GM18858 (cell line): ENCODE results near the gene PCNT.

Experiments used
- ATAC-seq: cut with Tn5 transposase; IDR thresholded peaks from one replicate; pipeline ENCODE4 v1.9.1; 2021; ENCODE audit not compliant: unreplicated experiment

The PCNT gene

DNA sequence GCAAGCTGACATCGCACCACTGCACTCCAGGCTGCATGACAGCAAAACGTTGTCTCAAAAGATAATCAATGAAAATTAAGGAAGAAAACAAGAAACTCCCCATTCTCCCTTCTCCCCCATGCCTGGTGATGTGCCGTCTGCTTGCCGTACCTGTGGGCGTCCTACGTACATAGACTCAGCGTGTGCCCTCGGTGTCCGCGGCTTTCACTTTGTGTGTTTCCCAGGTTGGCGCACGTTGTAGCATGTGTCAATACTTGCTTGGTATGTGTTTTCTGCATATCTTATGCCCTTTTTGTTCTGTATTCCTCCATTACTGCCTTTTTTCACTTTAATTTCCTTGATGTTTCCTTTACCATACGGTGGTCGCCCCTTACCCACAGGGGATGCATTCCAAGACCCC, 53.8 kb downstream of the PCNT start:
- ATAC-seq: no peak

DNA sequence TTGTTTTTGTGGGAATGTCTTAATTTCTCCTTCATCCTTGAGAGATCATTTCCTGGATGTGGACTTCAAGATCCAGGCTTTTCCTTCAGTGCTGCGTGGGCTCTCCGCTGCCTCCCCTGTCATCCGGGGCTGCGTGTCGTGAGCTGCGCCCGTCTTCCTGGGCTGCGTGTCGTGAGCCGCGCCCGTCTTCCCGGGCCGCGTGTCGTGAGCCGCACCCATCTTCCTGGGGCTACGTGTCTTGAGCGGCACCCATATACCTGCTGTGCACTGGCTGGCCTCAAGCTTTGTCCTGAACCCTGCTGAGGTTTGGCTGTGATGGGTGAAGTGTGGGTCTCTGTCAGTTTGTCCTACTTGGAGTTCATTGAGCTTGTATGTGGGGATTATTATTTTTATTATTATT, 55.1 kb downstream of the PCNT start:
- ATAC-seq: no peak

DNA sequence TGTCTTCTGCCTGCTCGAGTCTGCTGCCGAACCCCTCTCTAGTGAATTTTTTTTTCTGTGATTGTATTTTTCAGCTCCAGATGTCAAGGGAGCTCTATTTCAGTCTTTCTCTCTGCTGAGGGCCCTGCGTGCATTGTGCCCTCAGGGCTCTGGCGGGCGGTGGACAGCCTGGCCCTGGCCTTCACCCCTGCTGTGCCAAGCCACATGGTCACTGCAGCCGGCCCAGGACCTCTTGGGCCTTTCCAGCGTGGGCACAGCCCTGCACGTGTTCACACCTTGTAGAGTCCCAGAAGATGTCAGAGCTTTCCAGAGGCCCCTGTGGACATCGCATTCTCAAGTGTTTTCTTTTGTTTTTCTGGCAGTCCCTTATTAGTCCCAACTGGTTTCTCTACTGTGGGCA, 55.7 kb downstream of the PCNT start:
- no peak for ATAC-seq

DNA sequence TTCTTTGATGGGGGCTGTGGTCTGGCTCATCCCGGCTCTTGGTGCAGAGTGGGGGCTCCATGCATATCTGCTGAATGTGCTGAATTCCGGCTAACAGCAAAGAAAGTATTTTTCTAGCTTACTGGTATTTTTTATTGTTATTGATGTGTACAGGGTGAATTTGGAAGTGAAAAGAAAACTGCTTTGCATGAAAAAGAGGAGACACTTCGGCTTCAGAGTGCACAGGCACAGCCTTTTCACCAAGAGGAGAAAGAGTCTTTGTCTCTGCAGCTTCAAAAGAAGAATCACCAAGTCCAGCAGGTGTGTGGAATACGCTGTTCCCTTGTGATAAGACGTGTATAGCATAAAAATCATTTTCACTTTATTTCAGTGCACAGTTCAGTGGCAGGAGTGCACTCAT, 57.6 kb downstream of the PCNT start:
- no peak for ATAC-seq

DNA sequence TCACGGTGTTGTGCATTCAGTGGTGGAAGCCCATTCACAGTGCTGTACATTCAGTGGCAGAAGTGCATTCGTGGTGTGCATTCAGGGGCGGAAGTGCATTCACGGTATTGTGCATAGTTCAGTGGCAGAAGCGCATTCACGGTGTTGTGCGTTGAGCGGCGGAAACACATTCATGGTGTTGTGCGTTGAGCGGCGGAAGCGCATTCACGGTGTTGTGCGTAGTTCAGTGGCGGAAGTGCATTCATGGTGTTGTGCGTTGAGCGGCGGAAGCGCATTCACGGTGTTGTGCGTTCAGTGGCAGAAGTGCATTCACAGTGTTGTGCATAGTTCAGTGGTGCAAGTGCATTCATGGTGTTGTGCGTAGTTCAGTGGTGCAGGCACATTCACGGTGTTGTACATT, 60.6 kb downstream of the PCNT start:
- no peak for ATAC-seq

DNA sequence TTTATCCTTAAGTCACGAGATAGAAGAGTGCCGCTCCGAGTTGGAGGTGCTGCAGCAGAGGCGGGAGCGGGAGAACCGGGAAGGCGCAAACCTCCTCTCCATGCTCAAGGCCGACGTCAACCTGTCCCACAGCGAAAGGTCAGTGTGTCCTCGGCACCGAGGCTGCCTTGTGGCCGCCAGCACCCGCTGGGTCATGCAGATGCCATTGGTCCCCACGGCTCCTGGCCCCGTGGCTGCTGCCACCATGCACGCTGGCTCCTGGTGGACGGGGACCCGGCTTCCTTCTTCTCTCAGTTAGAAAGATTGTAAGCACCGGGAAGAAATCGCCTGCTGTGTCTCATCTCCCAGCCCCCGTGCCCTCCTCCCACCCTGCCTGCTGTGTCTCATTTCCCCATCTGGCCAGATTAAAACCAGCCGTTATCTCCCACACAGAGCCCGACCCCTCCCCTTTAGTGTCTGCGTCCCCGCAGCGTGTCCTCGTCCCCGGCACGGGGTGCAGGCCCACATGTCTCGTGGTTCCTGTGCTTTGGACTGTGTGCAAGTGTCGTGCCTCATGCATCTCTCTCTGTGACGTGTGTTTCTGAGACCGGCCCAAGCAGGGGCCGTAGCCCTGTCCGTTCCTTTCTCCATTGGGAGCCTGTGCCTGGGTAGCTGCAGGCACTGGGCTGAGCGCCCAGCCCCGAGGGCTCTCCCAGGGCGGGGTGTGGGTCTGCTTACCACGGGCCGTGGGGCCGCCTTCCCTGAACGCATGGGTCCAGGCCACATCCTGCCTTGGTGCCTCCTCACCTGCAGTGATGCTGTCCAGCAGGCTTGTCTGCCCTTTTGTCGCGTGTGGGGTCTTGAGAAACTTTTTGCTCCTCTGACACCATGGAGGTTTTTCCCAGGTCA, 62.1 kb downstream of the PCNT start:
- no peak for ATAC-seq

DNA sequence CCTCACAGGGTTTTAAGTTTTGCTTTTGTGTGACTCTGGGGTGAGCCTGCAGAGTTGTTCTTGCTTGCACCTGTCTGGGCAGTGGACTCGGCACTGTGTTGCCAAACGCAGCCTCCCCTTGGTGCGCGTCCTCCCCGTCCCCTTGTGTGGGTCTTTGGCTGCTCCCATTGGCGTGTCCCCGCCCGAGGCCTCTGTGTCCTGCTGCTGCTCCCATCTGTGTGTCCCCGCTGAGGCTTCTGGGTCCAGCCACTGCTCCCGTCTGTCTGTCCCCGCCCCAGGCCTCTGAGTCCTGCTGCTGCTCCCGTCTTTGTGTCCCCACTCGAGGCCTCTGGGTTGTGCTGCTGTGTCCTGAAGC, 62.8 kb downstream of the PCNT start:
- ATAC-seq: no peak

DNA sequence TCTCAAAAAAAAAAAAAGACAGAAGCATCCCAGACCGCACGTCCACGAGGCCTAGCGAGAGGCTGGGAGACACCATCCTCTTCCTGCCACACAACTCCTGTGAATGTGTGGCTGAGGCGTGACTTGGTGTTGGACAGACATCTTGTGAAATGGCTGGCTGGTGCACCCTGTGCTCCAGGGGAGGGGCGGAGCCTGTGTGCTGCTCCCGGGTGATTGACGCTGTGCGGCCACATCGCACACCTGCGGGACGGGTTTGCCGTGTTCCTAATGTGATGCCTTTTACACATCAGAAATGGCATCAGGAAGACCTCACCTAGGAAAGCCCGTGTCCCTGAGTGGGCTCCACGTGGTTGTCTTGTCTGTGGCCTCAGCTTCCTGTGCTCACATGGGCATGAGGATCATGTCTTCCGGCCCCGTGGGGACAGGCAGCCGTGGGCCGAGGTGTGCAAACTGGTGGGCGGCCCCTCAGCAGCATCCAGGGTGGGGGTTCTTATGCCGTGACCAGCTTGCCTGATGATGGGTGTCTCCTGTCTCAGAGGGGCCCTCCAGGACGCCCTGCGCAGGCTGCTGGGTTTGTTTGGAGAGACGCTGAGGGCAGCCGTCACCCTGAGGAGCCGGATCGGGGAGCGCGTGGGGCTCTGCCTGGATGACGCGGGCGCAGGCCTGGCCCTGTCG, 64.4 kb downstream of the PCNT start:
- ATAC-seq: no peak

DNA sequence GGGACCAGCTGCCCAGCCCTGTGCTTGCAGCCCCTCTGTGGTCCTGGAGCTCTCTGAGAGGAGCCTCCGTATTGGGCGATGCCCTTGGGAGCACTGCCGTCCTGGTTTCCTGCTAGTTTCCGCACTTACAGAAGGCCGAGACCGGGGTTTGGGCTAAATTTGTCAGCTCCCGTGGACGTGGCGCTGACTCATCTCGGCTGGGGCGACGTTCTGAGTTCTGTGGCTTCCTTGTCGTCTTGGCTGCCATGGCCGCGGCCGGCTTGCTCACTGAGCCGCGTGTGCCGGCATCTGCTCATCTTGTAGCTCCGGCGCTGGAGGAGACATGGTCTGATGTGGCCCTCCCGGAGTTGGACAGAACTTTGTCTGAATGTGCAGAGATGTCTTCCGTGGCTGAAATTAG, 64.9 kb downstream of the PCNT start:
- no peak for ATAC-seq

DNA sequence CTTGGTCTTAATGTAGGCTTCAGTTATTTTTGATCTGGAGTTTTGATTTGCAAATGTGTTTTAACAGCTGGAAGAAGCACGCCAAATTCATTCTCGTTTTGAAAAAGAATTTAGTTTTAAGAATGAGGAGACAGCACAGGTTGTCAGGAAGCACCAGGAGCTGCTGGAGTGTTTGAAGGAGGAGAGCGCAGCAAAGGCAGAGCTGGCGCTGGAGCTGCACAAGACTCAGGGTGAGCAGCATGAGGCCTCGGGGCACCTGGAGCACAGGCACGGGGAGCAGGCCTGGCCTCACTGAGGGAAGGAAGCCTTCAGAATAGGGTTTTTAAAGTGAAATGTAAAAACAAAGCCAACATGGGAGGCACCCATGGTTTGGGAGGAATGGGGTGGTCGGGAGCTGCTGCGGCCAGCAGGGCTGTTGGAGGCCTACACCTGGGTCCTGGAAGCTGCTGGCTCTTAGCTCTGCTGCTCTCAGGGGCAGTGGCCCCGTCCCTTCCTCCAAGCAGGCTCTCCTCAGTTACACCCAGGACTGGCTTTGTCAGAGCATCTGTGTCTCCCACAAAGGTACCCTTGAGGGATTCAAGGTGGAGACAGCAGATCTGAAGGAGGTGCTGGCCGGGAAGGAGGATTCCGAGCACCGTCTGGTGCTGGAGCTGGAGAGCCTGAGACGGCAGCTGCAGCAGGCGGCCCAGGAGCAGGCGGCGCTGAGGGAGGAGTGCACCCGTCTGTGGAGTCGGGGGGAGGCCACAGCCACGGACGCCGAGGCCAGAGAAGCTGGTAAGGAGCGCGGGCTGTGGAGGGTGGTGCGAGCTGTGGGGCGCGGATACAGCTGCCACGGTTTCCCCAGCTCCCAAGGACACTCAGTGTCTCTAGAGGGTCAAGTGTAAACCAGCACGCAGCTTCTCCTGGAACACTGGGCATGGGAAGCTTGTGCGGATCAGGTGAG, 66.9 kb downstream of the PCNT start:
- no peak for ATAC-seq

DNA sequence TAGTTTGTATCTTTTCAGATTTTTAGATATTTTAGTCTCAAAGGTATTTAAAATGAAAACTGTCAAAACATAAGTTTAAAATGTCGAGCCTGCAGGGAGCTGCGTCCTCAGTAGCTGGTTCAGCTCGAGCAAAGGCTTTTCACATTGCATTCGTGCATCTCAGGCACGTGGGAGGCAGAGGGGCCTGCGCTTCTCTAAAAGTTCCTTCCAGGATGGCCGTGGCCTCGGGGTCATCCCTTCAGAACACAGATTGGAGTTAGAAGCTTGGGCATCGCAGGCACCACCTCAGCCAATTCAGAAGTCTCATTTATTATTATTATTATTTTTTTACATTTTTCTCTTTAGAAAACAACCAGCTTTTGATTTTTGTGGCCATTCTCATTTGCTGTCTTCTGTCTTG, 67.8 kb downstream of the PCNT start:
- ATAC-seq: no peak

DNA sequence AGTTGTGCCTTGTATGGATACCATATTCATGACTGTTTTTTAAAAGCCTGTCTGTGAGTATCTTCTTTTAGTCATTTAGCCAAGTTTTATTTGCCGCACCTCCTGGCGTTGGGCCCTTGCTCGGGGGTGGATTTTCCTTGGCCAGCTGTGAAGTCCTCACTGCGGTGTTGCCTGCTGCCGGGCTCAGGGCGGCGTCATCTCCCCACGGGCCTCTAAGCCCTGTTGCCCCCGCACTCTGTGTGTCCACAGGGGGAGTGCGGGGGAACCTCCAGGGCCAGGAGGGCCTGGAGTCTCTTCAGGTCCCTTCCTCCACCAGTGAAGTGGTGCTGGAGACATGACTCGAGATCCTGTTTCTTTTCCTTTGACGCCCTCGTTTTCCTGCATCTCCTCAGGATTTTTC, 69.0 kb downstream of the PCNT start:
- no peak for ATAC-seq

DNA sequence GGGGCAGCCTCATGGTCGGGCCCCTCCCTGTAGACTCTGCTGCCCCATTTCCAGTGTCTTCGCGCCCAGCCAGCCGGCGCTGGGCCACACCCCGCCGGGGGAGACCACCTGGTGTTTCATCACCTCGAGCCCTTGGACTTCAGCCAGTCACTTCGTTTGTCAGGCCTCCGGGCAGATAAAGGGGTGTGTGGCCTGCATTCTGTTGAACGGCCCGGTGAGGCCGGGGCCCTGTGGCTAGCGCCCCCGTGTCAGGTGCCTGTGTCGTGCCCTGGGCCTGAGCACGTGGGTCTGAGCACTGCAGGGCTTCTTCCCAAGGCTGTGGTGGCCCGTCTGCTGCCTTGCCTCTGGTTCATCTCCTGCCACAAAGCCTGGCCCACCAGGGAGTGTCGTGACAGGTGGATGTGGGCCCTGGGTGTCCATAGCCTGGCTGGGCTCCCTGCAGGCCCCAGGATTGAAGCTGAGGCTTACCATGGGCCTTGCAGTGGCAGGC, 69.5 kb downstream of the PCNT start:
- no peak for ATAC-seq

DNA sequence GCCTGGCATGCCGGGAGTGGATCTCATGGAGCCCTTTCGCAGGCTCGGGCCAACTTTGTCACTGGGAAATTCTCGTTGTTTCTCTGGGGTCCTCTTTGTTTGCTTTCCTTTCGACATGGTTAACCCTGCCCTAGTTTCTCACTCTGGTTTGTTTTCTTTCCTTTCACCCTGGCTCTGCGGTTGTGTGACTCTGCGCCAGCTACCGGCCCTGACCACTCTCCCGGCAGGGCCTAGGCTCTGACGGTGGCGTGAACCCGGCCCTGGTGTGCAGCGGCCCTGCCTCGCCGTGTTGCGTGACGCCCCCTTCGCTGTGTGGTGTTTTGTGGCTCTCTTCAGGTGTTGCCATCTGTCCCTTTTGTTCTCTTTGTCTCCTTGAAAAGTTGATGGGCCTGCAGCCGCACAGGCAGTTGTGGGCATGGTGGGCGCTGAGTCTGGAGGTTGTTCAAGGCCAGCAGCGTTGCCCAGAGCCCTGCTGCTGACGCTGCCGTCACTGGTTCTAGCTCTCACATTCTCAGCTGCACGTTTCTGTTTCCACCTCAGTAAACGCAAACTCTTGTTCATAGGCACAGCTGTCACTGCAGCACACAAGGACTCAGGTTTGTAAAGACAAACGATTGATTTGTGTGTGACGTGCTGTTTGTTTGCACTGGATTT, 70.1 kb downstream of the PCNT start:
- no peak for ATAC-seq

DNA sequence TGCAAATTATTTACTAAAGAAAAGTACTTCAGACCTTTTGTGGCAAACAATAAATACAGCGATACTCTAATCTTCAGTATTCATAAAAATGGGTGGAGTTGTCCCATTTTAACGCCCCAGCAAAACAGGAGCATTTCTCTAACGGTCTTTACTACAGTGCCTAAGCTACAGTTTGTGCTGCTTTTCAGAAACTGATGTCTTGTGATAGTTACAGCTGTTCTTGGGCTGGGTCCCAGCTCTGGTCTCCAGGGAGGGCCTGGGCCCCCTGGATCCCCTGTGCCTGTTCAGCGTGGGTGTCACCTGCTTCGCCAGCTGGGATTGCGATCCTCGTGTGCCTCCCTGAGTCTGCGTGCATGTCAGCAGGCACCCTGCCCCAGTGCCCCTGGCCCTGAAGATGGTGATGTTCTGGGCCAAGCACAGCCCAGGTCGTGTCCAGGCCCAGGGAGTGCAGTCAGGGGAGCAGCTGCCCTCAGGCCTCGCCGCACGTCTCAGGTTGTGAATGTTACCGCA, 70.7 kb downstream of the PCNT start:
- ATAC-seq: no peak

DNA sequence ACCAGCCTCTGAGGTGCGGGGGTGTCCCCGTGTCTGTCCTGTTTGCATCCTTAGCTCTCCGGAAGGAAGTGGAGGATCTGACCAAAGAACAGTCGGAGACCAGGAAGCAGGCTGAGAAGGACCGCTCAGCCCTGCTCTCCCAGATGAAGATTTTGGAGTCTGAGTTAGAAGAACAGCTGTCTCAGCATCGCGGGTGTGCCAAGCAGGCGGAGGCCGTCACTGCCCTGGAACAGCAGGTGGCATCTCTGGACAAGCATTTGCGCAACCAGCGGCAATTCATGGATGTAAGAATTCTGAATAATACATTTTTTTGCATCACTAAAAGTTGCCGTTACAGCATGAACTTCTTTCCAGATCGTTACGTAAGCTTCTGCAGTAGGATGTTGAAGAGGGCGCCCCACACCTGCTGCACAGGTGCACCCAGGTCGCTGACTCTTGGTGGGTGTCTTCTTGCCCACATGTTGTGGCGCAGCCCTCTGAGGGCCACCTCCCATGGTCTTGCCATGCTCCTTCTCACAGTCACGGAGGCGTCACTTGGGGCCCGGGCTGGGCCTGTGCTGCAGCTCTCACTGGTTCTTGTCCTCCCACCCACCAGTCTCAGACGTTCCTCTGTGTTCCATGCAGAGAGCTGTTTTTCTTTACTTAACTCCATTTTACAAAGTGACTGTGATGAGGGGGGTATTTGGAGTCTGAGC, 73.4 kb downstream of the PCNT start:
- no peak for ATAC-seq

DNA sequence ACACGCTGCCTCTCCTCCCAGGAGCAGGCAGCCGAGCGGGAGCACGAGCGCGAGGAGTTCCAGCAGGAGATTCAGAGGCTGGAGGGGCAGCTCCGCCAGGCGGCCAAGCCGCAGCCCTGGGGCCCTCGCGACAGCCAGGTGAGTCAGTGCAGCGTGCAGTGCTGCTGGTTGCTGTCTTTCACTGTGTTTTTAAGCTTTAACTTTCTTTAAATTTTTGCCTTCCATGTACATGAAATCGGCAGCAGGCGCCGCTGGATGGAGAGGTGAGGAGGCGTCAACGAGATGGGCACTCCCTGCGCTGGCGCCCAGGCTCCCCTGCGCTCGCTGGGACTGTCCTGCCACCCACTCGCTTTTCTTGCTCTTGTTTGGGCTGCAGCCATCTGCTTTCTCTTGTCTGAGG, 74.0 kb downstream of the PCNT start:
- no peak for ATAC-seq

DNA sequence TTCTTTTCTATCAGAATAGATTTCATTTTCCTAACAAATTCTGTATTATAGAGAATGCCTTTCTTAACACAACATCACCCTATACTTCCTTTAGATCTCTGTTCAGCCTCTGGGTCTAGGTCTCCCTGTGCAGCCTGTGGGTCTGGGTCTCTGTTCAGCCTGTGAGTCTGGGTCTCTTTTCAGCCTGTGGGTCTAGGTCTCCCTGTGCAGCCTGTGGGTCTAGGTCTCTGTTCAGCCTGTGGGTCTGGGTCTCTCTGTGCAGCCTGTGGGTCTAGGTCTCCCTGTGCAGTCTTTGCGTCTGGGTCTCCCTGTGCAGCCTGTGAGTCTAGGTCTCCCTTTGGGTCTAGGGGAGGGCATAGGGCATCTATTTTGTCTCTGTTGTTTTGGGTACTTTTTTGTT, 75.2 kb downstream of the PCNT start:
- no peak for ATAC-seq

DNA sequence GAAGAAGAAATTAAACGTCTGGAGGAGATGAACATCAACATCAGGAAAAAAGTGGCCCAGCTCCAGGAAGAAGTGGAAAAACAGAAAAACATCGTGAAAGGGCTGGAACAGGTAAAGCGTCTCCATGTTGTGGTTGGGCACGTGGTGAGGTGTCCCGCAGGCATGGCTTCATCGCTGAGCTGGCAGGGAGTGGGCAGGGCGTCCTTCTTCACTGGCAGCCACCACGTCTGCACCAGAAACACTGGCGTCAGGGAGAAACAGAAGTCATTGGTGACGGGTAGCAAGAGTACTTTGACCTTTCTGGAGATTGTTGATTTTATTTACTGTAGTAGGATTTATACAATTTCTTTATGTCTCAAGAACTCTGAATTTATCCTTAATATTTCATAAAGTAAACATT, 75.7 kb downstream of the PCNT start:
- no peak for ATAC-seq
